GM12878 (cell line): ENCODE data around the gene SEC62. TPM values are rescaled to one million over a fixed set of nuclear protein-coding genes. Genes with fewer than 3 reads are reported as not detected.

Experiments used
- ATF7 ChIP-seq: fragments of 450-650 bp; IDR thresholded peaks from 2 replicates; pipeline ENCODE4 v1.6.1; 2016; ENCODE audit warnings: low read depth, mild to moderate bottlenecking
- BCL11A ChIP-seq: IDR thresholded peaks from 2 replicates; pipeline ENCODE4 v1.6.1; 2011; ENCODE audit warnings: low read depth, low read length
- BHLHE40 ChIP-seq, 2 experiments: fragments of 450-650 bp in 1 of 2; IDR thresholded peaks; 2 replicates each; pipeline ENCODE4 v1.6.1; 2011 to 2017; ENCODE audit warnings: low read depth in 2 of 2, borderline replicate concordance in 1 of 2, improper control_type of control experiment in 1 of 2, low read length in 1 of 2, mild to moderate bottlenecking in 1 of 2
- CTCF ChIP-seq, 3 experiments: IDR thresholded peaks in 2 of 3; conservative IDR thresholded peaks in 1 of 3; 2 replicates each; pipeline ENCODE4 v1.5.1; 2011; ENCODE audit warnings: low read depth in 3 of 3, low read length in 3 of 3, mild to moderate bottlenecking in 3 of 3, control low read depth in 2 of 3, moderate library complexity in 2 of 3, inconsistent platforms in 1 of 3, mixed read lengths in 1 of 3; ENCODE audit not compliant: control insufficient read depth in 2 of 3, insufficient read depth in 1 of 3; ENCODE audit errors: extremely low read depth in 1 of 3
- ESRRA ChIP-seq: IDR thresholded peaks from 2 replicates; pipeline ENCODE4 v1.6.1; 2012; ENCODE audit warnings: mild to moderate bottlenecking, low read length, improper control_type of control experiment
- ETV6 ChIP-seq, 2 experiments: fragments of 450-650 bp in 1 of 2; IDR thresholded peaks in 1 of 2; conservative IDR thresholded peaks in 1 of 2; 2 replicates each; pipeline ENCODE4 v1.6.1; 2014; ENCODE audit warnings: antibody characterized with exemption in 1 of 2, borderline replicate concordance in 1 of 2, low read depth in 1 of 2, mild to moderate bottlenecking in 1 of 2, moderate library complexity in 1 of 2
- FOXK2 ChIP-seq: fragments of 450-650 bp; IDR thresholded peaks from 2 replicates; pipeline ENCODE4 v1.6.1; 2017; ENCODE audit warnings: mild to moderate bottlenecking, moderate library complexity
- GATAD2B ChIP-seq: fragments of 450-650 bp; conservative IDR thresholded peaks from 2 replicates; pipeline ENCODE4 v1.6.1; 2017; ENCODE audit warnings: low read depth, mild to moderate bottlenecking, moderate library complexity
- HDAC2 ChIP-seq: fragments of 200-600 bp; sonication (generic); IDR thresholded peaks from 2 replicates; pipeline ENCODE4 v1.6.1; 2017
- MYB ChIP-seq: fragments of 150-350 bp; IDR thresholded peaks from 2 replicates; pipeline ENCODE4 v1.6.1; 2014; ENCODE audit warnings: mild to moderate bottlenecking, low read depth, low read length, borderline replicate concordance
- NFIC ChIP-seq: IDR thresholded peaks from 2 replicates; pipeline ENCODE4 v1.6.1; 2012; ENCODE audit warnings: low read depth, mild to moderate bottlenecking, inconsistent platforms, low read length, moderate library complexity
- NFXL1 ChIP-seq: fragments of 450-650 bp; IDR thresholded peaks from 2 replicates; pipeline ENCODE4 v1.6.1; 2017; ENCODE audit warnings: antibody characterized with exemption, mild to moderate bottlenecking, borderline replicate concordance
- NR2C2 ChIP-seq: IDR thresholded peaks from 2 replicates; pipeline ENCODE4 v1.6.1; 2011; ENCODE audit warnings: borderline replicate concordance, low read depth; ENCODE audit not compliant: control insufficient read depth, insufficient read length
- NRF1 ChIP-seq: conservative IDR thresholded peaks from 2 replicates; pipeline ENCODE4 v1.6.1; 2011; ENCODE audit warnings: mild to moderate bottlenecking, low read depth, low read length, improper control_type of control experiment
- PRDM15 ChIP-seq: fragments of 450-650 bp; formaldehyde crosslinking; IDR thresholded peaks from 2 replicates; pipeline ENCODE4 v1.4.0; 2020; ENCODE audit warnings: mild to moderate bottlenecking, moderate library complexity
- RAD51 ChIP-seq: fragments of 450-650 bp; IDR thresholded peaks from 2 replicates; pipeline ENCODE4 v1.6.1; 2016; ENCODE audit warnings: moderate library complexity, mild to moderate bottlenecking, inconsistent platforms
- SMAD5 ChIP-seq: IDR thresholded peaks from 2 replicates; pipeline ENCODE4 v1.6.1; 2016; ENCODE audit warnings: antibody characterized with exemption, low read depth
- SUPT20H ChIP-seq: IDR thresholded peaks from 2 replicates; pipeline ENCODE4 v1.6.1; 2011; ENCODE audit warnings: low read depth, mild to moderate bottlenecking, low read length, moderate library complexity, borderline replicate concordance; ENCODE audit not compliant: control insufficient read depth
- ZBED1 ChIP-seq: IDR thresholded peaks from 2 replicates; pipeline ENCODE4 v1.6.1; 2016; ENCODE audit warnings: borderline replicate concordance
- ZBTB4 ChIP-seq: fragments of 450-650 bp; formaldehyde crosslinking; IDR thresholded peaks from 2 replicates; pipeline ENCODE4 v1.4.0; 2022; ENCODE audit warnings: mild to moderate bottlenecking, moderate library complexity
- ZNF274 ChIP-seq: IDR thresholded peaks from one replicate; pipeline ENCODE4 v1.8.0; 2011; ENCODE audit not compliant: insufficient read length, insufficient read depth
- polyA plus RNA-seq, 11 experiments: library from polyadenylated mRNA; depleted of rRNA in 4 of 11; unstranded in 6 of 11; stranded (reverse) in 5 of 11; fragments of >200 nt; fragmentation: Nextera tagmentation in 4 of 11; fragmentation: Illumina TruSeq in 1 of 11; extraction: Ambion mirVana in 4 of 11; extraction: Trizol in 1 of 11; gene quantifications; 1 replicate in 1 of 11; 2 replicates in 10 of 11; pipeline versions ENCODE4 v1.2.1 to v1.2.3, GENCODE V29; 2011 to 2016; ENCODE audit warnings: inconsistent platforms in 2 of 11, missing spikeins in 2 of 11, low read depth in 1 of 11
- total RNA-seq, 4 experiments: library from RNA; depleted of rRNA in 3 of 4; stranded (reverse); fragments of >200 nt in 3 of 4; fragmentation: Illumina TruSeq in 1 of 4; extraction: Trizol in 1 of 4; gene quantifications; 2 replicates each; pipeline versions ENCODE4 v1.2.1 to v1.2.3, GENCODE V29; 2013 to 2021

The SEC62 gene
- total and polyA plus RNA-seq, 10 of the 15 experiments (the other 5 are each of a cell fraction or from before 2014, with no cell fraction given), result 25.6 to 270 (median 94.8) TPM

GRCh38 chr3:169940470-169941181 lies 26.0 kb upstream of the SEC62 start (continued):
- peak; percentile 95 for TF ChIP-seq PRDM15 (CRISPR knock-in tag)
- peak in 1 of 2 experiments; percentile 41; a peak in 1 of 4 replicates for TF ChIP-seq ETV6 (conservative IDR thresholded peaks at IDR 0.05 in 1 of 2, IDR thresholded peaks at IDR 0.05 in 1 of 2; ENCODE audit: borderline replicate concordance in 1 of 2, low read depth in 1 of 2)
- no peak for TF ChIP-seq FOXK2
- TF ChIP-seq ZBTB4 (CRISPR knock-in tag), result peak; percentile 86
- TF ChIP-seq SMAD5, result no peak
- TF ChIP-seq ZNF274, result no peak
- peak; percentile 93 for TF ChIP-seq NFIC
- TF ChIP-seq ZBED1, result peak; percentile 81; the same call in 1 of the 2 replicates
- TF ChIP-seq SUPT20H, result no peak
- TF ChIP-seq NR2C2, result no peak
- no peak for TF ChIP-seq NFXL1
- no peak for TF ChIP-seq NRF1
- peak; percentile 79; the same call in 1 of the 2 replicates for TF ChIP-seq MYB
- peak; percentile 4; the same call in 1 of the 2 replicates for TF ChIP-seq BCL11A
- no peak for TF ChIP-seq CTCF (IDR thresholded peaks at IDR 0.05 in 2 of 3, conservative IDR thresholded peaks at IDR 0.05 in 1 of 3; ENCODE audit: control insufficient read depth in 2 of 3, extremely low read depth in 1 of 3, insufficient read depth in 1 of 3, low read depth in 3 of 3, low read length in 3 of 3)
- no peak for TF ChIP-seq HDAC2
- TF ChIP-seq ESRRA, result no peak
- peak; percentile 100 for TF ChIP-seq RAD51
- TF ChIP-seq GATAD2B, result peak; percentile 59; the same call in 1 of the 2 replicates
- TF ChIP-seq ATF7, result peak; percentile 65
- TF ChIP-seq BHLHE40 (IDR thresholded peaks at IDR 0.05; ENCODE audit: borderline replicate concordance in 1 of 2, low read depth in 2 of 2, low read length in 1 of 2), result peak; percentile 94 to 97
